GM10266 (cell line): ENCODE data around the gene PTPRG.

Experiments
- DNase-seq: peaks from one replicate; pipeline ENCODE4 v3.0.0; 2012; ENCODE audit errors: extremely low spot score
- CTCF ChIP-seq: IDR thresholded peaks from 2 replicates; pipeline ENCODE4 v1.5.1; 2012; ENCODE audit warnings: mild to moderate bottlenecking, low read depth; ENCODE audit not compliant: control insufficient read depth, insufficient read depth; ENCODE audit errors: missing control alignments

Gene PTPRG

GRCh38 chr3:61924991-61925390 lies 363.6 kb downstream of the PTPRG start:
- no peak for DNase-seq
- no peak for TF ChIP-seq CTCF

GRCh38 chr3:61925721-61926120 lies 364.4 kb downstream of the PTPRG start:
- no peak for DNase-seq

GRCh38 chr3:61926923-61927322 lies 365.6 kb downstream of the PTPRG start:
- DNase-seq, result no peak
- TF ChIP-seq CTCF, result no peak

More at GRCh38 chr3:61925721-61926120, 364.4 kb downstream of the PTPRG start:
- no peak for TF ChIP-seq CTCF

- TF ChIP-seq CTCF, result no peak
- no peak for DNase-seq
Measured at GRCh38 chr3:61927332-61927731, 366.0 kb downstream of the PTPRG start.

- no peak for DNase-seq
- no peak for TF ChIP-seq CTCF
Measured at GRCh38 chr3:61928039-61928438, 366.7 kb downstream of the PTPRG start.

GRCh38 chr3:61928776-61929314 lies 367.5 kb downstream of the PTPRG start:
- TF ChIP-seq CTCF, result no peak
- no peak for DNase-seq

GRCh38 chr3:61929617-61930016 lies 368.2 kb downstream of the PTPRG start:
- TF ChIP-seq CTCF, result no peak
- no peak for DNase-seq
